SIG-M5 (cell line): Measurements from ENCODE around the gene SLAIN1.
"Not testable (repeated sequence)": the region's sequence is repeated elsewhere in the genome, so short reads cannot be mapped to it uniquely, and the experiment has no call there.

ENCODE experiments used
- DNase-seq: peaks from one replicate; lab custom pipeline; 2025; lab: John Stamatoyannopoulos, UW

Gene SLAIN1

DNA sequence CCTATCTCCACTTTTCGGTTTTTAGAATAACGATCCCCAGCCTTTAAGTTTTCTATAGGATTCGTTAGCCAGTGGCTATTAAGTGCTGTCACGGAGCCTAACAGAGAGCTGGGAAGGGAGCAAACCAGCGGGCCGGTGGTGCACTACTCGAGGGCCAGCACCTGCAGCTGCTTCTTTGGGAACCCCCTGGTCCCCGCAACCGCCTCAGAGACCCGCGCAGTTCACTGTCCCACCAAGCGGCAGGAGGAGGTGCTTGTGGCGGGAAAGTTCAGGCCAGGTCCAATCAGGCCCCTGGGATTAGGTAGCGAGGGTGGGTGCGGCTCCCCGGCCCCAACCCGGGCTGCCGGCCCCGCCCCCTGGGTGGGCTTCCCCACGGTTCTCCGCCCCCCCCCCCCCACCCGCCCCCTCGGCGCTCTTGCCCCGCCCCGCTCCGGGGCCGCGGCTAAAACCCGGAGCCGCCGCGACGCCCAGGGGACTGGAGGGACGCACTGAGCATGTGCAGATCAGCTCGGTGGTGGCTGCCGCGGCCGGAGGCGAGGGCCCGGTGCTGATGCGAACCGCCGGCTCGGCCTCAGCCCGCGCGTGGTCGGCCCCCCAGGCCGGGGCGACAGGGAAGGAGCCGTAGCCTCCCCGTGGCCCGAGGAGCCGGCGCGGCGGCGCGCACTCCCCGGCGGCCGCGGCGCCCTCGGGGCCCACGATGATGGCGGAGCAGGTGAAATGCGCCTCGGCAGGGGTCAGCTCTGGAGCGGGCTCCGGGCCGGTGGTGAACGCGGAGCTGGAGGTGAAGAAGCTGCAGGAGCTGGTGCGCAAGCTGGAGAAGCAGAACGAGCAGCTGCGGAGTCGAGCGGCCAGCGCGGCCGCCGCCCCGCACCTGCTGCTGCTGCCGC lies at the start of gene SLAIN1:
TSS of gene SLAIN1 (plus strand) at position 471 of the 887 bp plus-strand sequence. CDS start at position 698, 227 bp downstream.
- peak; percentile 31 for DNase-seq

DNA sequence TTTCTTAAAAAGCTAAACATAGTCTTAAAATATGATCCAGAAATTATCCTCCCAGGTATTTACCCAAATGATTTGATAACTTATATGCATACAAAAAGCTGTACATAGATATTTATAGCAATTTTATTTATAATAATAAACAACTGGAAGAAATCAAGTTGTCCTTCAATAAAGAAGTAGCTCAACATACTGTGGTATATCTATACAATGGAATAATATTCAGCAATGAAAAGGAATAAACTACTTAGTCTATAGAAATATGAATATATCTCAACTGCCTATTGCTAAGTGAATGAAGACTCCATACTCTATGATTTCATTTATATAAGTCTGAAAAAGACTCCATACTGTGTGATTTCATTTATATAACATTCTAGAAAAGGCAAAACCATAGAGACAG lies 47.1 kb upstream of the SLAIN1 start:
- DNase-seq: no peak

DNA sequence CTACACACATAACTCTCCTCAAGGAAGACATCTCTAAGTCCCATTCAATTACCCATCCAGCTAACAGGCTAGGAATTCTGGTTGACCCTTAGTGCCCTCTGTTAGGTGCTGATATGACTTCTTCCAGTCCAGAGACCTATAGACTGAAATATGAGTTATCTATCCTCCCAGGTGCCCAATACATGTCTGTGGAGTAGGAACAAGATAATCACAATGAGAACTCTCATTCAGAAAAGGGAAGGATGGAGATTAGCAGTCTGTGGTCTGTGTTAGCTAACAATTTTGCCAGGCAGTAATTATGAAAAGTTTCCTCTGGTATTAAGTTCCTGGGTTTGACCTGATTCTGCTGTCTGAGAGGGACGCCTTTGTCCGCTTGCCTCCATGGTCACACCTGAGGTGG lies 44.2 kb upstream of the SLAIN1 start:
- DNase-seq: no peak

DNA sequence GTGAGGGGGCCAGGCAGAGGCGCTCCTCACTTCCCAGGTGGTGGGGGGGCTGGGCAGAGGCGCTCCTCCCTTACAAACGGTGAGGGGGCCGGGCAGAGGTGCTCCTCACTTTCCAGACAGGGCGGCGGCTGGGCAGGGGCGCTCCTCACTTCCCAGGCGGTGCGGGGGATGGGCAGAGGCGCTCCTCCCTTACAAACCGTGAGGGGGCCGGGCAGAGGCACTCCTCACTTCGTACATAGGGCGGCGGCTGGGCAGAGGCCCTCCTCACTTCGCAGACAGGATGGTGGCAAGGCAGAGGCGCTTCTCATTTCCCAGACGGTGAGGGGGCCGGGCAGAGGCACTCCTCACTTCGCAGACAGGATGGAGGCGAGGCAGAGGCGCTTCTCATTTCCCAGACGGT lies 37.5 kb upstream of the SLAIN1 start:
- not testable (repeated sequence) for DNase-seq

DNA sequence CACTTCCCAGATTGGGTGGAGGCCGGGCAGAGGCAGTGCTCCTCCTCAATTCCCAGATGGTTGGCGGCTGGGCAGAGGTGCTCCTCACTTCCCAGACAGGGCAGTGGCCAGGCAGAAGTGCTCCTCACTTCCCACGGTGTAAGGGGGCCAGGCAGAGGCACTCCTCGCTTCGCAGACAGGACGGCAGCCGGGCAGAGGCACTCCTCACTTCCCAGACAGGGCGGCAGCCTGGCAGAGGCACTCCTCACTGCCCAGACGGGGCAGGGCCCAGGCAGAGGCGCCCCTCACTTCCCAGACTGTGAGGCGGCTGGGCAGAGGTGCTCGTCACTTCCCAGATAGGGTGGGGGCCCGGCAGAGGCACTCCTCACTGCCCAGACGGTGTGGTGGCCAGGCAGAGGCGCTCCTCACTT lies 36.6 kb upstream of the SLAIN1 start:
- DNase-seq: no peak

GRCh38 chr13:77662301-77662700 lies 35.2 kb upstream of the SLAIN1 start:
- not testable (repeated sequence) for DNase-seq

DNA sequence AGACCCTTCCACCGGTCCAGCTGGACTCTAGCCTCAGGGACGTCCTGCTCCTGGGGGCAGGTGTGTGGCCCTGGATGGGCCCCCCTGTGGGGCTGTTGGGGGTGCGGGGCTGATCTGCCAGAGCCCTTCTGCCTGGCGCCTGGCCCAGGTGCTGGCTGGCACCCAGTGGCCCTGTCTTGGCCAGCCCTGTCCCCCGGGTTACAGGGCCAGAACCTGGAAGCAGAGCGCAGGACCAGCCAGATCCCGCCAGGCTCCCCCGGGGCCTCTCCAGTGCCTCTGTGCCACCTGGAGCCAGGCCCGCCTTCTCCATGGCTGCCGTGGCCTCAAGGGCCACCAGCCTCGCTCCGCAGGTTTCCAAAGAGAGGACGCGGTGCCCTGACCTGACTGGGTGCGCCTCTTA lies 34.7 kb upstream of the SLAIN1 start:
- not testable (repeated sequence) for DNase-seq

GRCh38 chr13:77674852-77675251 lies 22.6 kb upstream of the SLAIN1 start:
- no peak for DNase-seq

GRCh38 chr13:77678691-77679235 lies 18.7 kb upstream of the SLAIN1 start:
- no peak for DNase-seq

DNA sequence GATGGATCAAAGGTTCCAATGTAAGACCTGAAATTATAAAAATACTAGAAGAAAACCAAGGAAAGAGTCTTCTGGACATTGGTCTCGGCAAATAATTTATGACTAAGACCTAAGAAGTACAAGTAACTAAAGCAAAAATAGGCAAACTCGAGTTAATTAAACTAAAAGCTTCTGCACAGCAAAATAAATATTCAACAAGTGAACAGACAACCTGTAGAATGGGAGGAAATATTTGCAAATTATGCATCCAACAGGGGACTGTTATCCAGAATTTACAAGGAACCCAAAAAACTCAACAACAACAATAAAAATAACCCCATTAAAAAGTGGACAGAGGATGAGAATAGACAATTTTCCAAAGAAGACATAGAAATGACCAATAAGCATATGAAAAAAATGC lies 9.7 kb upstream of the SLAIN1 start:
- DNase-seq: no peak

- DNase-seq: no peak
Observed at GRCh38 chr13:77691871-77692270, 5.6 kb upstream of the SLAIN1 start.

DNA sequence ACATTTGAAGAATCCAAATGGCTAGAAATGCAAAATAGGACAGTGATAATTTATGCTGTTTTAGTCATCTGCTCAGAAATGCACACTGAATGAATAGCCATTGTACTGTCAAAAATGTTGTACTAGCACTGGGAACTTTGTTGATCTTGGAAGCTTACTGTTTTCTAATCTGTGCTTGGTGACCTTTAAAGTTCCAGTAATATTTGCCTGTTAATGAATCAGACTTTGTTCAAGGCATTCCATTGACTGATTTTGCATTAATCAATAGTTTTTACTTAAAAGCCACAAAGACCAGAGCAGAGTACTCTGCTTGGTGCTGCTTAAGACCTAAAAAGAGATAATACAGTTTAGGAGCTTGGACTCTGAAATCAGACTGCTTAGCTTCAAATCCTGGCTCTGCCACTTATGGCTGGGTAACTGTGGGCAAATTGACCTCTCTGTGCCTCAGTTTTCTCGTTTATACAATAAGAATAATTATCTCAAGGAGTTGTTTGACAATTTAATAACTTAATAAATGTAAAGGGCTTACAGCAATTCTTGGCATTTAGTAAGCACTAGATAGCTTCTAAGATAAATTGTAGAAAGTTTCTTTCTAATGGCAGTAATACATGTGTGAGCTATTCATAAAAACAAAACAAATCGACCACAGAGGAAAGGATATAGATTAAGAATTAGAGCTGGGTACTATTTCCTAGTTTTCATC lies 4.6 kb upstream of the SLAIN1 start:
- DNase-seq: no peak

- no peak for DNase-seq
Observed at GRCh38 chr13:77693449-77693940, 4.0 kb upstream of the SLAIN1 start.

- DNase-seq: no peak
Observed at GRCh38 chr13:77696006-77696878, 1.2 kb upstream of the SLAIN1 start.

DNA sequence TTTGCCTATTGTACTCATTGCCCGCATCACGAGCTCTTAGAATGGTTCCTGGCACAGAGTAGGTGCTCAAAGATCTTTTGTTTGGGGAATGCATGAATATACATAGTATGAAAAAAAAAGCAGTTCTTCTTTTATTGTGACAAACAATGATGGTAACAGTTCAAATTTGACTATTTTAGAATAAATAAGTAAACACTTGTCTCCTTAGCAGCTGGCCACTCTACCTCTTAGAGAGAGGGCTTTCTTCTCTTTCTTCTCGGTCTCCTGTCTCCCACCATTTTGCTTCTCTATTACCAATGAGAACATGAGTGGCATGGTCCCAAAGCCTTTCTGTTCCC lies 639 bp upstream of the SLAIN1 start:
- DNase-seq: no peak

DNA sequence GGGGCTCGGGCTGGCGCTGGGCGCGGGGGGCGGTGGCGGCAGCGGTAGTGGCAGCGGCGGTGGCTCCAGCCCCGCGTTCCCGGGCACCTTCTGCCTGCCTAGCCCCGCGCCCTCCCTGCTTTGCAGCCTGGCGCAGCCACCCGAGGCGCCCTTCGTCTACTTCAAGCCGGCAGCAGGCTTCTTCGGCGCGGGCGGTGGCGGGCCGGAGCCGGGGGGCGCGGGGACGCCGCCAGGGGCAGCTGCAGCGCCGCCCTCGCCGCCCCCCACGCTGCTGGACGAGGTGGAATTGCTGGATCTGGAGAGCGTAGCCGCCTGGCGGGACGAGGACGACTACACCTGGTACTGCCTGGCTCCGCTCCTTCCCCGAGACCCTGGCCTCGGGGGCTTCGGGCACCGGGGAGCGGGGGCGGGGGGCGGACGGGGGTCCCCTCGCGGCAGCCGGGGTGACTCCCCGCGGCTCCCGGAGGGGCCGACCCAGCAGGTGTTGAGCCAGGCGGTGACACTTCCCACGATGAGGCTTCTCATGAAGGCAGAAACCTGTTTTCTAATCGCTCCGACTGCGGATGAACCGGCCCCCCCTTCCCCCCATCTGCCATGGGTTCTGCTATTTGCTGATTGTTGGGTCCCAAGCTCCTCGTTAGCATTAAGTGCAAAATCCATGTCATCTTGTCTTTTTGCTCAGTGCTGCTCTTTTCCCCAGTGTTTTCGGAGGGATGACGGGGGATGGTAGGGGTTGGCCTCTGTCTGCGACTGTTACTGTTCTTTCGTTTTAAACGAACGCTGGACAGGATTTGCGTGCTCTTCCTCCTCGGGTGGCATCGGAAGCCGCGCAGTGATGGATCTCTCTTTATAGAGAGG lies 943 bp downstream of the SLAIN1 start:
- DNase-seq: no peak

- DNase-seq: no peak
Observed at GRCh38 chr13:77699059-77699680, 1.7 kb downstream of the SLAIN1 start.

DNA sequence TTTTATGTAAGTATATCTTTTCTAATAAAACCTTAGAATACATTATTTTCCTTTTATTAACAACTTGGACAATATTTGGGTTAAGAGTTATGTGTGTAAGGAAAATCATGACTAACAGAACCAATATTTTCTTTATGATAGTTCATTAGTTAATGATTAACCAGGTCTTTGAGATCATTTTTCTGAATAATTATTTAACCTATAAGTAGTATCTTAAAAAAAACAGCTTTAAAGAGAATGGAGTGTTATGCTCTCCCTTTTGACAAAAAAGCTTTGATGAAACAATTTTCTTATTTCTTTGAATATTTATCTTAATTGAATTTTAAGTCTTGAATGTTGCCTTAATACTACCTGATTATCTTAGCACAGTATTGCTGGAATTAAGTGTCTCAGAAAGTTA lies 3.8 kb downstream of the SLAIN1 start:
- no peak for DNase-seq

- DNase-seq: no peak
Observed at GRCh38 chr13:77702366-77702765, 4.9 kb downstream of the SLAIN1 start.

GRCh38 chr13:77703408-77703807 lies 5.9 kb downstream of the SLAIN1 start:
- no peak for DNase-seq
